ENCODE measurements around the gene ZFAND2A.

- TF ChIP-seq CTCF (IDR thresholded peaks at IDR 0.05; ENCODE audit: low read depth, low read length) (no peak), MAX (IDR thresholded peaks at IDR 0.05; ENCODE audit: low read depth, low read length) (no peak), POLR2A (IDR thresholded peaks at IDR 0.05; ENCODE audit: extremely low read depth, insufficient read length) (no peak), MYC (IDR thresholded peaks at IDR 0.05; ENCODE audit: low read depth, low read length) (no peak)
These were observed 53.8 kb downstream of the ZFAND2A start for GRCh38 chr7:1106063-1106792.
